ENCODE data around the gene RPS14.

The RPS14 gene

GRCh38 chr5:150413176-150413901 is 36.2 kb downstream of the RPS14 start:
- no peak for DNase-seq (ENCODE audit: low spot score)

- DNase-seq (ENCODE audit: low spot score) = peak; percentile 44
Observed at GRCh38 chr5:150412319-150413175, 37.0 kb downstream of the RPS14 start, which contains the start of gene CD74. TSS of gene CD74 (minus strand) at chr5:150412910. CDS start at chr5:150412749, 161 bp downstream.

- DNase-seq (ENCODE audit: low spot score) = no peak
Observed at GRCh38 chr5:150411245-150411979, 38.1 kb downstream of the RPS14 start.

DNA sequence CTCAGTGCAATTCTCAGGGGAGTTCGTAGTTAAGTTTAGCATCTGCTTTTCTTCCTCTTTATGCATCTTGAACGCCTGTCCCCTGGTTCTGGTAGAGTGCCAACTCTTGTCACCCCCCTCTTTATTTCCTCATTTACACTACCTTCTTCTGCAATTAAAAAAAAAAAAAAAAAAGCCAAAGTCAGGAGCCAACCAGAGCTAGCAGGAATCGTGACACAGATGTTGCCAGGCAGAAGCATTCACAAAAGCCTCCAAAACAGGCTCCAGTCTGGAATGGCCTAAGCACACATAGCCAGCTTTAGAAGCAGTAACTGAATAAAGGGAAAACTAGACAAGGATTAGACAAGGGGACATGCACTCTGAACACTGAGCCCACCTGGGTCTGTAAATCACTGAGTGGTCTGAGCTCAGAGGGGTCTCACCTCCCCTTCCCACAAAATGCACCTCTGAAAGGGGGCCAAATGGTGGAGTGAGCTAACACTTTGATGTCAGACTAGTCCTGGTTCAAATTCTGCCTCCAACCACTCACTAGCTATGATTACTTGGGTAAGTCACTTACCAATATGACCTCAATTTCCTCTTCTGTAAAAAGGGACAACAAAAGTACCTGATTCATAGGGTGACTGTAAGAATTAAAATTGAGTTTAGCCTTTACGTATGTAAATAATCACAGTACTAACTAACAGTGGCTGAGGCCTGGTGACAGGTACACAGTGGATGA is 38.9 kb downstream of the RPS14 start:
- DNase-seq (ENCODE audit: low spot score) = peak; percentile 78

GRCh38 chr5:150409638-150410523 is 39.7 kb downstream of the RPS14 start:
- DNase-seq (ENCODE audit: low spot score) = peak; percentile 91

DNA sequence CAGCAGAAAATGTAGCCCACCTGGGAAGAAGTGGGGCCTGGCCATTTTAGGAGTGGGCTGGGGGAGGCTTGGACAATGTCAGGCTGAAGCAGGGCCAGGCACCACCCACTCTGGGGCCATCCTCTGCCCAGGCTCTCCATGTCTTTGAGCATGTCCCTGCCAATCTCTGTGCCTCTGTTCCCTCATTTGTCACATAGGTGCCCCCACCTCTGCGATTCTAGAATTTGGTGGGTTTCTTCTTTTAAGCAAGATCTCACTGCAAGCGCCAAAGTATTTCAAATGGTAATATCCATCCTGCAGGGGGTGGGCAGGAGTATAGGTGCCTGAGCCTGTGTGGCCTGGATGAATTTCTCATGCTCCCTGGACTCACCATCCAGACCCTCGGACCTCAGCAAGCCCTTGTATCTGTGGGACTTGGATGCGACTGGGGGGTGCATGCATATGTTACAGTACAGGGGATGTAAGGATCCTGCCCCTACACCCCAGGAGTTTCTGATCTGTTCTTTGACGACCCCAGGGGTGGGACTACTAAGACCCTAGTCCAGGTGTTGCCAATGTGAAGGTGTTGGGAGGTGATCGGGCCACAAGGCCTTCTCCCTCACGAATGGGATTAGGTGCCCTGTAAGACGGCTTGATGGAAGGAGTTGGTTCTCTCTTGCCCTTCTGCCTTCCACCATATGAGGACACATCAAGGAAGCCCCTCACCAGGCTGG is 41.2 kb downstream of the RPS14 start:
- DNase-seq (ENCODE audit: low spot score) = no peak

DNA sequence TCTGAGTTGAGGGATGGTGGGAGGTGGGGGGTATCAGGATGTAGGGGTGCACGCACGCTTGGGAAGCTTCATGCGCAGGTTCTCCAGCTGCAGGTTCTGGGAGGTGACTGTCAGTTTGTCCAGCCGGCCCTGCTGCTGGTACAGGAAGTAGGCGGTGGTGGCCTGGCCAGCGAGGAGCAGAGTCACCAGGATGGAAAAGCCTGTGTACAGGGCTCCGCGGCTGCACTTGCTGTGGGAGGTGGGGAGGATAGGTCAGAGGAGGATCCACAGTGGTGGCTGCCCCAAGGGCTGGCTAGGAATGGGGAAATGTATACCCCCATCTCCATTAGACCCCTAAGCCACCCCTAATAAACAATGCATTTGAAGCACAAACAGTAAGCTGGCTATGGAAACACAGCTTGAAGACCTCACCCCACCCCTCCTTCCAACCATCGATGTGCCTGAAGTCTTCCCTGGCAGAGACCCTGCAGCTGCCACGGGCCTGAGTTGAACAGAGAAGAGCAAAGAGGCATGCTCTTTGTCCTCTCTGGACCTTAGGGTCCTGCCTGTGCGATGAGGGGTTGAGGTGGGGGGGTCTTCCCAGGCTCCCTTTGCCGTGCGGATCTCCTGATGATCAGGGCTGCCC is 42.3 kb downstream of the RPS14 start:
- no peak for DNase-seq (ENCODE audit: low spot score)

GRCh38 chr5:150406723-150407095 is 42.8 kb downstream of the RPS14 start:
- DNase-seq (ENCODE audit: low spot score) = no peak

- no peak for DNase-seq (ENCODE audit: low spot score)
Observed at GRCh38 chr5:150406103-150406722, 43.3 kb downstream of the RPS14 start.

GRCh38 chr5:150404941-150405816 is 44.4 kb downstream of the RPS14 start:
- DNase-seq (ENCODE audit: low spot score) = no peak

GRCh38 chr5:150404535-150404934 is 45.0 kb downstream of the RPS14 start:
- DNase-seq (ENCODE audit: low spot score) = no peak

DNA sequence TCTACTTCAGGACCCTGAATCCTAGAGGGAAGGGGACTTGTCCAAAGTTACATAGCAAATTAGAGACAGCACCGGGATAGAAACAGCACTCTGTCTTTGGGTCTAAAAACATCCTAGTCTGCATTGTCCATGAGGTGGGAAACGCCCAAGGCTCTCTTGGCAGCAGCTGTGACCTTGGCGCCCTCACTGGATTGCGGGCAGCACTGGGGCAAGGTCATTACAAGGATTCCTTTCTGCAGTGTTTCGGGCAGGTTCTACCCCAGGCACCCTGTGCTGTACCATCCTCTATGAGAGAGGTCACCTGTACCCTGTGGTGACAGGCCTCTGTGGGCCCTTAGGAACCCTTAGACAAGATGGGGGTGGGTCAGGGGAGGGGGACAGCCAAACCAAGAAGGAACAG is 45.4 kb downstream of the RPS14 start:
- DNase-seq (ENCODE audit: low spot score) = no peak

GRCh38 chr5:150402901-150403342 is 46.6 kb downstream of the RPS14 start:
- no peak for DNase-seq (ENCODE audit: low spot score)

DNA sequence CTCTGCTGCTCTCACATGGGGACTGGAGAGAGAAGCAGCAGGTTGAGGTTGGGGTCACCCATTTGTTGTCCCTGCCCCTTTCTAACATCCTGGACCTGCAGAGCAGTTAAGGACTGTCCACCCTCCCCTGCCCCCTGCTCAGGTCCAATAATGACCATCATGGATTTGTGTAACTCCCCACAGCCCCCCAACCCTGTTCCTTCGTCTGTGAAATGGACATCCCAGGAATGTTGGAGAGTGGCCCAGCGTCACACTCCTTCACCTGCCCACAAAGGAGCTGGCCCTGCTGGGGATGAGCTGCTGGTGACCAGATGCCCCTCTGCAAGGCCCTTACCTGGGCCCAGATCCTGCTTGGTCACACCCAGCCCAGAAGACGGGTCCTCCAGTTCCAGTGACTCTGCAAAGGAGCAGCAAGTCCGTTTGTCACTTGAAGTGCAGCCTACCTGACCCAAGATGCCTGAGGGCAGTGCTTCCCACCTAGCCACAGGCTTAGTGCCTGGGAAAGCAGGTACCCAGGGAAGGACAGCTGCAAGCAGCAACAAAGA is 47.2 kb downstream of the RPS14 start:
- DNase-seq (ENCODE audit: low spot score) = no peak

DNA sequence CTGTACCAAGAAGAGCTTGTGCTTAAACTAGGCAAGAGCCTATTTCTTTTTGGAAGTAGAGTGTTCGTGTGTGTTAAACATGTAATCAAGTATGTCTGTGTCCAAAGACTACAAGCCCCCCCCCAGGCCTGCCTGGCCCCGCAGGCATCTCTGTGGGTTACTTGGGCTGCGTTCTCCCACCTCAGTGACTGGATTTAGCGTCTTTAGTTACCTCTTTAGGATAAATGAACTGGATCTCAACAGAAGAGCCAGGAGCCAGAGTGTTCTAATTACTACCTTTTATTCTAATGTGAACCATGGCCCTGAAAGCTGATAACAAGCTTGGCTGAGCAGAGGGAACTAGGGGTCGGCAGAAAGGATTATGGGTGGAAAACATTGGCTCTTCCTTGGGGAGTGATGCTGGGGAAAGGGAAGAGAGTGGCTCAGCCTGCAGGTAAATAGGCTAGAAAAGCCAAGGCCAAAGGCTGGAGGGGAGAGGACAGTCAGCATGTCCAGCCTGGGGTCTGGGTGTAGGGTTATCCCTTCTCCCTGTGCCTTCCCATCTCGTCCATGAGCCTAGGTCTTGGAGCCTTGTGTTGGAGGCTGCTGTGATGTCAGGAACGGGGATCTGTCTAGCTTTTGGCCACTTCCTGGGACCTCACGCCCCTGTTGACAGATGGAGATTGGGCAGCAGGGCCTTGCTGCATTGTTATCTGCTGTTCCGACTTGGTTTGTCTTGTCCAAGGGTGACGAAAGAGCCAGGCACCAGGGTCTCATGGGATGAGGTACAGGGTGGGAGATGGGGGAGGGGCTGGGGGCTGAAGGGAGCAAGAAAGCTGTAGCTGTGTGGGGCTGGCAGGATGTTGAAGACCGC is 47.9 kb downstream of the RPS14 start:
- DNase-seq (ENCODE audit: low spot score) = no peak

DNA sequence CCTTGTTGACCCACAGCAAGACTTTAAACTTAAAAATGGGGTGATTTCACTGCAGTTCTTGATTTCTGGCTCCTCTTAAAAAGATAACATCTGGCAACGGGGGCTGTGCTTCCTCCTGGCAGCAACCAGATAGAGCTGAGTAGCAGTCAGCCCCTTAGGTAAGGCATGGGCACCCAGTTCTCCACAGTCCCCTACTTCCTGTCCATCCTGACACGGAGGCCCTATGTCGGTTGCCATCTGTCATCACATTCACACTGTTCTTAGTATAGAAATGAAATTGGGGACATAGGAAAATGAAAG is 48.5 kb downstream of the RPS14 start:
- no peak for DNase-seq (ENCODE audit: low spot score)
